HG03442 (cell line): ENCODE measurements around the gene SVBP.
"Not testable (repeated sequence)": the region's sequence is repeated elsewhere in the genome, so short reads cannot be mapped to it uniquely, and the experiment has no call there.

Experiments used
- ATAC-seq: cut with Tn5 transposase; IDR thresholded peaks from one replicate; pipeline ENCODE4 v1.9.1; 2021; ENCODE audit warnings: mild to moderate bottlenecking, moderate library complexity; ENCODE audit not compliant: unreplicated experiment

The SVBP gene

DNA sequence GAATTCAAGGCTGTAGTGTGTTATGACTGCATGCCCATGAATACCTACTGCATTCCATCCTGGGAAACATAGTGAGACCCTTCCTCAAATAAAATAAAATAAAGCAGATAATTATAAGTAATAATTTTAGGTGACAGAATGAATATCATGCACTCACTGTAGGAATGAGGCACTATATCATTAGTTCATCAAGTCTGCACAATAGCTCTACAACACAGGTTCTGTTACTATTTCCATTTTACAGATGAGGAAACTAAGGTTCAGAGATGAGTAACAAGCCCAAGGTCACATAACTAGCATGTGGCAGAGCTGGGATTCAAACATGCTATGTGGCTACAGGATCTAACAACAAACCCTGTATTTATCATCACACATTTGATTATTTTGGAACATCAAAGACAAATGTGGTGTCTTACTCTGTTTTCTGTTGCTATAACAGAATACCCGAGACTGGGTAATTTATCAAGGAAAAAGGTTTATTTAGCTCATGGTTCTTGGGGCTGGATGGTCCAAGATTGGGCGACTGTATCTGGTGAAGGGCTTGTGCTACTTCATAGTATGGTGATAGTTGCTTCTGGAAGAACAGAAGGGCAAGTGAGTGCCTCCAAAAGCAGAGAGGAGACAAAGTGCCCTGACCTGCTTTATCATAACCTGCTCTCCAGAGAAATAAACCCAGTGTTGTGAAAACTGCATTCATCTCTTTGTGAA lies 24.4 kb upstream of the SVBP start:
- no peak for ATAC-seq

DNA sequence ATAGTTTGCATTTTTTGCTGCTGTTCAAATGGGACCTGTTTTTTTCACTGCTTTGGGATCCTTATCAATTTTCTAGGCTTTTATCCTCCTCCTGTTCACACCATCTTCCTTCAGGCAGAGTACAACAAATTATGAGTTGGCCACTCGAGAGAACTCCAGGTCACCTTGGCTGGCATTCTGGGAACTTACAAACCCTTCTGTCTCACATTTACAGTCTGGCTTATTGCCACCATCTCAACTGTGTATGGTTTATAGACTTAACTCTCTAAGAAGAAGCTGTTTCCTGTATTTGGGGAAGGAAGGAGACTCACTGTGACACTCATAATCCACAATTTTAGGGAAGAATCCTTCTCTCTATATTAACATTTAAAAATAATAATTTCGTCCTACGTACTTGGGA lies 23.8 kb upstream of the SVBP start:
- ATAC-seq: no peak

DNA sequence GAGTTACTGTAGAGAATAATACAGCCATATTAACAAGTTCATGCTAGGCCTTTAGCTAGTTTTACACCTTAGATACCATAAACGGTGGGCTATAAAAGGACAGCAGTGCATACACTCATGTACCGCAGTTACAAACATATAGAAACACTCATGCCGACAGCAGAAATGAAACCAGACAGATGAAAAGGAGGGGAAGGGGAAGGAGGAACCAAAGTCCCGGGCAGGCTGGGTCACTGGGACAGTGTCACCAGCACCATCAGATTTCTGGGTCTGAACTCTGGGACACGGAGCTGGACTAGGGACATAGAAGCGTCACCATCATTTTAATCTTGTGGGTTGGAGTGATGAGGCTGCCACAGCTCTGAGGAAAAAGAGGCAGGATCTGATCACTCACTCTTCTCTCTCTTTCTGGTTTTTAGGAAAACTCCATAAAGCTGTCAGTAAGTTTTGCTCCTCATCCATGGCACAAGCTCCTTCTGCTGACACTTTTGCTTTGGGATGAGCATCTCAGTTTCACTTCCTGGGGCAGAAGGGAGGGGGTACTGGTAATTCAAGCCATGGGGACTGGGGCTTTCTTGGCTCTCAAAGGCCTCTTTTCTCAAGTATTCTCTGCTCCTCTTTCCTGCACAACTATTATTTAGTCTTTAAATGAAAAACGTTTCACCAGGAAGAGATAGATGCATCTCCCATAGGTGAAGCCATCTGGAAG lies 21.4 kb upstream of the SVBP start:
- no peak for ATAC-seq

DNA sequence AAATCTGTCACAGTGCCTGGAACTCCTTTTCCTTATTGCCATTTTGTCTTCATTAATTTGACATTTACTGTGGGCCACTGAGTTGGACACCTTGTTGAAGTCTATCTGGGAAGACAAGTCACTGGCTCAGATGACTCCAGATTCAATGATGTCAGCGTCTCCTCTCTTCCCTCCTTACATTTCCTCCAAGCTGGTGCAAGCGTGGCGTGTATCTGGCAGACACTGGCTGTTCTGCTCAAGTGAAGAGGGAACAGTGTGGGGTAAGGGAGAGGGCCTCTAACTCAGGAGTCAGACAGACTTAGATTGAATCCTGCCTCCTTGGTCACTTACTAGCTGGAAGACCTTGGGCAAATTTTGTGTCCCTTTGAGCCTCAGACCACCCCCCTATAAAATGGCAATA lies 20.5 kb upstream of the SVBP start:
- ATAC-seq: no peak

DNA sequence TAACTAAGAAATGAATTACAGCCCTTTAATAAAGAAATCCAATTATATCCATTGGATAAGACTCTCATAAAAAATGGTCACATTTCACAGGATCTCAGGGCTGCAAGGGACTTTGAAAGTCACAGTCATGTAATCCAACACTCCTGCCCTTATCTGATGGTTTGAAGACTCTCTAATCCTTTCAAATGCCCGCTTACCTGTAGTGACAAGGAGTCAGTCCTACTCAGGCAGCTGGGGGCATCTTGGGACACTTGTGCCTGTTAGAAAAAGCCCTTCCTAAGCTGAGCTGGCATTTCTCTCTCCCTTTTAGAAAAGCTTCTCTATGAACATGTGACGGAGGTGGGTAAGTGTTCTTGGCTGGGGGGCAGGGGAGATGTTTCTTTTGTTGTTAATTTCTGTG lies 18.2 kb upstream of the SVBP start:
- no peak for ATAC-seq

DNA sequence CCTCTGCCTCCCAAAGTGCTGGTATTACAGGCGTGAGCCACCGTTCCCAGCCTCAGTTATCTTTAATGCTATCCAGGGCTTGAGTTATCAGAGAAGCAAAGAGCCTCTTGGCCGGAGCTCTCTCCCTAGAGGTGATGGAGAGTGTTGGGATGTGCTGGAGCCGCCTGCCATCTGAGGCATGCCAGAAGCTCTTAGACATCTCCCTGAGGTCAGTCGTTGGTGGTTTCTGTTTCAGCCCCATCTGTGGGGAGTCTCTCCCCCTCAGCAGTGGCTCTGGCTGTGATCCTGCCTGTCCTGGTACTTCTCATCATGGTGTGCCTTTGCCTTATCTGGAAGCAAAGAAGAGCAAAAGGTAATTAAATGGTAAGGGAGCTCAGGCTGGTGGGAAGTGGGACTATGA lies 17.6 kb upstream of the SVBP start:
- ATAC-seq: no peak

DNA sequence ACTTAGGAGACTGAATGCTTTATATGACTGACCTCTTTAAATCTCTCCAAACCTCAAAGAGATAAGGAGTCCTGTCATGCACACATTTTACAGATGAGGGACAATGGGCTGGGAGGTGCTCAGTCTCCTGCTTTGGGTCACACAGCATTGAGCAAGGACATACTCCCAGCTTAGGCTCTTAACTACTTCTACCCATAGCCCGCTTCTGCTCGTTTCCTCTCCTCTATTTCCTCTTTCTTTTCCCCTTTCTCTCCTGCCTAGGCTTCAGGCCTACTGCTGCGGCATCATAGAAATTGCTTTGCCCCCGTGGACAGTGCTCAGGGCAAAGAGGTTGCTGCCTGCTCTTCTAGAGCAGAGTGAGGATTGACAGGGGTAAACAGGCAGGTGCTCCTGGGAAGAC lies 16.8 kb upstream of the SVBP start:
- ATAC-seq: no peak

DNA sequence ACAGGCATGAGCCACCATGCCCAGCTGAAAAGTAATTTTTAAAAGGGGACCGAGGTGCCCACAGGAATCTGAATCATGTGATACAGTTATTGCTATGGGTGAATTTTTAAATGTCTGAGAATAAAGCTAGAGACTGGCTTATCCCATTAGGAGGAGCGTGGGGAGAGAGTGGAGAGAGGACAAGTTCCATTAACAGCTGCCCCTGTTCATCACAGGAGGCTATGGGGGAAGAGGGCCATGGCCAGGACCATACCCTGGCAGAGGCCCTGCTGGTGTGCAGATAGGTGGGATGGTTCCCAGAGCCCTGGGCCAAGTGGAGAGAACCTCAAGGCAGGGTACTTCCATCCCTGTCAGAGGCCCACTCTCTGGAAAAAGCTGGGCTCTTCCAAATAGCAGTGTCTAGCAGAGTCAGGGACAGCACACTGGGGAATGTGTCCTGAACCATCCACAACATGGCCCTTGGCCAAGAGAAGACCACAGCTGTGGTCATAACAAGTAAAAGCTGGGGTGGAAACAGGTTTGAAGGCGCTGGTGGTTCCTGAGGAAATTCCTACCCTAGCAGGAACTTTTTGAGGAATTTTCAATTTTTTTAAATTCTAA lies 15.5 kb upstream of the SVBP start:
- ATAC-seq: no peak

DNA sequence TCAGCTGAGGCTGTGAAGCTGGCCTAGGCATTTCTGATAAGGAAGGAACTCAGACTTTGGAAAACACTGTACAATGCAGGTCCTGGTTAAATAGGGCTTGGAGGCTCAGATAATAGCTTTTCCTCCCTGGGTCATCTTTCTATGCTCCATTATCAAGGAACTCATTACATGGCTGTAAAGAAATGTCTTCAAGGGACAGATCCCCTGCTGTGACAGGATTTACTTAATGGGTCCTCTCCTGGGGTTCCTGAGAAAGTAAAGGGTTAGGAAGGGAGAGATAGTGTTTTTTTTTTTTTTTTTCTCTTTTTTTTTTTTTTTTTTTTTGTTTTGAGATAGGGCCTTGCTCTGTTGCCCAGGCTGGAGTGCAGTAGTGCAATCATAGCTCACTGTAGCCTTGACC lies 14.1 kb upstream of the SVBP start:
- no peak for ATAC-seq

DNA sequence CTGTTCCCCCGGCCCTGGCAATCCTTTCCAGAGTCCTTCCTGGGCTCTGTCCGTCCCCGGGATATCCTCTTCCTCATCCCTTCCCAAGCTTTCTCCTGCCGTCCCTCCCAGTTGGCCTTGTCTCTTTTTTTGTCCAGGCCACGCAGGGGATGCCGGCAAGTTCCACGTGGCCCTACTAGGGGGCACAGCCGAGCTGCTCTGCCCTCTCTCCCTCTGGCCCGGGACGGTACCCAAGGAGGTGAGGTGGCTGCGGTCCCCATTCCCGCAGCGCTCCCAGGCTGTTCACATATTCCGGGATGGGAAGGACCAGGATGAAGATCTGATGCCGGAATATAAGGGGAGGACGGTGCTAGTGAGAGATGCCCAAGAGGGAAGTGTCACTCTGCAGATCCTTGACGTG lies 13.4 kb upstream of the SVBP start:
- no peak for ATAC-seq

DNA sequence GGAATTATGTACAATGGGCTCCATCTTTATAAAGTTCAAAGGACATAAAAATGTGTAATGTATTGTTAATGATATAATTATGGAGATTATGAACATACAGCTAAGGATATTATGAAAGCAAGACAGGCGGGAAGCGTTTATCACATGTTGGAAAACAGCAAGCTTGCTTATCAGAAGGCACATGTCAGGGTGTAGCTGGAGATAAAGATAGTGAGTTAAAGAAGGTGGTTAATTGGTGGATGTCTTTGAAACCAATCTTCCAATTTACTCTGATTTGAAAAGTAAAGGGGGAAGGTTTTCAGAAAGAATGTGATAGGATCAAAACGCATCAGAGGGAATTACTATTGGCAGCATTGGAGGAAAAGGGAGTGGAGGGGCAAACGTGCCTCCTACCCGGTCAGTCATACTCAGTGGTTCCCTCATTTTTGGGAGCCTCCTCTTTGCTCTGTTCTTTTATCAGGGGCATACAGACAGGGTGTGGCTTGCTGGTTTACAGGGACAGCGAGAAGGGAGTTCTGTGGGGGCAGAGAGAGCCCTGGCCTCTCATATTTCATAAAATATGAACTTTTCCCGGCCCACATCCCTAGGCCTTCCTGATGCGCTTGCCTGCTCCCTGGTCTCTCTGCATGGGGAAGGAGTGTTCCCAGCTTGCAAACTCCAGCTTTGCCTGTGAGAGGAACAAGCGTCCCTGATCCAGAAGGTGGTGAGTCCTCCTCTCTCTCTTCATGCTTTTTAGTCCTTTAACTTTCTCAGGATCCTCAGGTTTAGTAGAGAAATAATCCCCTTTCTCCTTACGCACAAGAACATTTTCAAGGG lies 8.0 kb upstream of the SVBP start:
- no peak for ATAC-seq

DNA sequence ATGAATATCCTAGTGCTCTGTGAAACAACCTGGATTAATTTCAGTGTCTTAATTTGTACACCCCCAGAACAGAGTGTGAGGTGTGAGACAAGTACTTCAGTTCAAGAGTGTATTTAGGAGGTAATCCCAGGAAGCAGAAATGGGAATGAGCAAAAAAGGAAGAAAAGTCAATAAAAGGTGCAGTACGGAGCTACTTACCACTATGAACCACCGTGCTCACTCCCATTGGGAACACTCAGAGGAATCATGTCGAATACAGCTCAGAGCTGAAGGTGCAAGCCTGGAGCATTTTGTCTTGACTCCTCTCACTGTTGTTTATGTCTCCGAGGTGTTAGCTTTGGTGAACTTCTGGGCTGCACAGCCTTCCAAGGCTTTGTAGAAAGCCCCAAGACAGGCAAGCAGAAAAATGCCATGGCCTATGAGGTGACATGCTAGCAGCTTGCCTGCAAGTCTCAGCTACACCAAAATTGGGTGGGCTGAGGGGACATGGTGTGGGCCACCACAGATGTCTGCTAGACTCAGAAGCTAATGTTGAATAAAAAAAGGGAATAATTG lies 7.4 kb upstream of the SVBP start:
- no peak for ATAC-seq

DNA sequence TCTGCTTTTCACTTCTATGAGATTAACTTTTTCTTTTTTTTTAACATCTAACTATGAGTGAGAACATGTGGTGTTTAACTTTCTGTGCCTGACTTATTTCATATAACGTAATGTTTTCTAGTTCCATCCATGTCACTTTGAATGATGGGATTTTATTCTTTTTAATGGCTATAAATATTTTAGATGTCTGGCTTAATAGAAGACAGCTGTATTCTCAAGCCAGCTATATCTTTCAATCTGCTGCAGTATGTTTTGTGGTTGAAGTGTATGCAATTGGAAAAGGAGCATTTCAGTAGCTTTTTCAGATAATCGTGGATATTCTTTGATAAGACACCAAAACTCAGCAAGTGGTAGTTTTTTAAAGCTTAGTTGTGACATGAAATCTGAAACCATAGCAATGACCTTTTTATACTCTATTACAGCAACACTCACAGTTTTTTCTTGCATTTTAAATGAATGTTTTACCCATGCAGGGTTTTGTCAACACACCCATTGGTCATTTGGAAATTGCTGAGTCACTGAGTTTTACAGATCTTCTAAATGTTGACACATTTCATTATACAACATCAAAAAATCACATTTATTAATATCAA lies 5.7 kb upstream of the SVBP start:
- ATAC-seq: no peak

DNA sequence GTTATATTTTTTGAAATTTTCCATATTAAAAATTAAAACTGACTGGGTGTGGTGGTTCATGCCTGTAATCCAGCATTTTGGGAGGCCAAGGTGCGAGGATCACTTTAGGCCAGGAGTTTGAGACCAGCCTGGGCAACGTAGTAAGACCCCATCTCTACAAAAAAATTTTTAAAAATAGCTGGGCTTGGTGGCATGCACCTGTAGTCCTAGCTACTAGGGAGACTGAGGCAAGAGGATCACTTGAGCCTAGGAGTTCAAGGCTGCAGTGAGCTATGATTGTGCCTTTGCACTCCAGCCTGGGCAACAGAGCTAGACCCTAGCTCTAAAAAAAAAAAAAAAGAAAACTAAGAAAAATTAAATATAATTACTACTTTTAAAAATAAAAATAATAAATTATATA lies 4.5 kb upstream of the SVBP start:
- ATAC-seq: no peak

DNA sequence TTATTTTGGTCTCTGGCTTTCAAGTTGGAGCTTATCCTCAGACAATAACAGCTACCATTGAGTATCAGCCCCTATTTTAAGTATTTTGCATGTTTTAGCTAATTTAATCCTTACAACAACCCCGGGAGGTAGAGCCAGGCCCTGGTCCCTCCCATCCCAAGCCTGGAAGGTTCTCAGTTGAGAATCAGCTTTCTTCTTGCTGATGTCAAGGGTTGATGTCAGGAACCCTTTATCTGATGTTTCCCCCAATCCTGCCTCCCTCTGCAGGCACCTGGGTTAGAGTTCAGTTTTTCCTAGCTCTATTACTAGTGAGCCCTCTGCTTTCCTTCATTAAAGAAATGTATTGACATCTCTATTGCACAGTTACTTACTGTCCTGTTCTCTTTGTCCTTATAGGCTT lies 3.6 kb upstream of the SVBP start:
- no peak for ATAC-seq

DNA sequence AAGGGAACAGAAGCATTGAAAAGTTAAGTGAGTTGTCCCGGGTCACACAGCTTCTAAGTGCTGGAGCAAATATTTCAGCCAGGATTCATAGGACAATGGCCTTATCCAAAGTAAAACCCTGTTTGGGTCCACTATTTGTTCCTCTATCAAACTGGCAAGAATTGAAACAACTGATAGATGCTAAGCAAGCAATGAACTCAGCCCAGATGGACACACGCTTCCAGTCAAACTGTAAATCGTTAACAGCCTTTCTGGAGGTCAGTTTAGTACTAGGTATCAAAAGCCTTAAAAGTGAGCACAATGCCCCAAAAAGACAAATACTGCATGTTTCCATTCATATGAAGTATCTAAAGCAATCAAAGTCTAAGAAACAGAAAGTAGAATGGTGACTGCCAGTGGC lies 779 bp upstream of the SVBP start:
- ATAC-seq: no peak

DNA sequence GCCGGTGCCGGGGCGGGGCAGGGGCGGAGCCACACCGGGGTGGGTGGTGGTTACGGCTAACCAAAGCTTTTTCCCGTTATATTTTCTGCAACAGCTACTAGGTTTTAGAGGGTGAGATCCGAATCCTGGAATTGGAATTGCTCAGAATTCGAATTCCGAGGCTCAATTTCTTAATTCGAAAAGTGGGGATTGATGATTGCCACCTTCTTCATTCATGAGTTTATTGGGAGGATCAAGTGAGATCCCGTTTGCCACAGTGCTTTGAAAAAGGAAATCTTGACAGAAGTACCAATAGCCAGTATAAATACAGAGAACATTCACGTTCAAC lies 207 bp upstream of the SVBP start:
- no peak for ATAC-seq

DNA sequence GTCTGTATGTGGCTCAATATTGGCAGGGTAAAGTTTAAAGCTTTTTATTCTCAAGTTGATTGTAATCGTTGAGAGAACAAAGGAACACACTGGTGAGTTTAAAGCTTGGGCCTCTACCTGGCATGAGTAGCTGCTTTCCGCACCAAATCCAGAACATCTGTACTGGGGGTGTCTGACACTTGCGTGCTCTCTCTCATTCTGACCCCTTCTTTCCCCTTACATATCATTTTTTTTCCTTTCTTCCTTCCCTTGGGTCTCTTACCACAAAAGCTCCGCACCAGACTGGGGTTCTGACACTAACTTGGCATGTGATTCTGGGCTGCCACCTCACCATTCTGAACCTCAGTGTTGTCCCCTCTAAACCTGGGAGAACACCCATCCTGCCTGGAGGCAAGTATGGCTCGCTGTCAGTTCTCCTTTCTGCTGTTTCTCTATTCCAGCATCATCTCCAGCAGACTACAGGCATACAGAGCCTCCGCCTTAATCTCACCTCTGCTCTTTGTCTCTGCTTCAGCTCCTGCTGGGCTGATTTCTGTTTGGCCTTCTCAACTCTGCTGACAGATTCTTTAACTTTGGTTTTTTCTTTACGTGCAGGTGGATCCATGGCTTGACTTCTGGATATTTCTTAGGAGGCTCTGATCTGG lies 1.1 kb downstream of the SVBP start:
- ATAC-seq: no peak

DNA sequence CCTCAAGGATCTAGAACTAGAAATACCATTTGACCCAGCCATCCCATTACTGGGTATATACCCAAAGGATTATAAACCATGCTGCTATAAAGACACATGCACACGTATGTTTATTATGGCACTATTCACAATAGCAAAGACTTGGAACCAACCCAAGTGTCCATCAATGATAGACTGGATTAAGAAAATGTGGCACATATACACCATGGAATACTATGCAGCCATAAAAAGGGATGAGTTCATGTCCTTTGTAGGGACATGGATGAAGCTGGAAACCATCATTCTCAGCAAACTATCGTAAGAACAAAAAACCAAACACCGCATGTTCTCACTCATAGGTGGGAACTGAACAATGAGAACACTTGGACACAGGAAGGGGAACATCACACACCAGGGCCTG lies 2.4 kb downstream of the SVBP start:
- not testable (repeated sequence) for ATAC-seq

DNA sequence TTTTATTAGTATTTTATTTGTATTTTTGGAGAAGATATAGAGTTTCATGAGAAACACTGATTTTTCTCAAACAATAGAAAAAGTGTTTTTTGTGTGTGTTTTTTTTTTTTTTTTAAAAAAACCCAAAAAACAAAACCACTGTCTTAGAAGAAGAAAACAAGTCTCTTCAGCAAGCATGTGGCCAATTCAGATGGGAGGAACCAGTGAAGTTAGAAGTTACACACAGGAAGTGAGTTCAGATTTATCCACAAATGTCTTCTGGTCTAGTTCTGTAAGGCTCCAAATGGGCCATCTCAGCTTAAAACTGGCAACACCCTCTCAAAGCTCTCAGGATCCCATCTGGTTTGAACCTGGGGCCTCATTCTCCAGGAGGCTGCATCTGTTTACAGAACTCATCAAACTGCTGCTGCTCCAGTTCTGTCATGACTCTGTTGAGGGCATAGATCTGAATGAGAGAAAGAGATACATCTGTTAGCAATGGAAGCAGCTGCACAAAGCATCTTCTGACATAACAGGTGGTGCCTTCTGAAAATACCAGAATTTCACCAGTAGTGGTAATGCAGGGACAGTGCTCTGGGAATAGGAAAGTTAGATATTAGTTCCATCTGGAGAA lies 10.0 kb downstream of the SVBP start:
- ATAC-seq: no peak
